BJ (cell line): ENCODE data around the gene TTC23. TPM values are rescaled to one million over a fixed set of nuclear protein-coding genes. Genes with fewer than 3 reads are reported as not detected.

ENCODE experiments used
- CTCF ChIA-PET: fragments of 350-600 bp; formaldehyde crosslinking; extraction: SDS; loops from one replicate; lab custom pipeline; 2021; ENCODE audit warnings: antibody characterized with exemption, inconsistent platforms; lab: Yijun Ruan, JAX
- POLR2A ChIA-PET: fragments of 300-600 bp; sonication (Branson Sonifier 250); formaldehyde crosslinking; extraction: SDS; loops from one replicate; lab custom pipeline; 2021; ENCODE audit warnings: antibody characterized with exemption; lab: Charles Lee
- DNase-seq: peaks from one replicate; pipeline ENCODE4 v3.0.0-alpha.2; 2011; ENCODE audit warnings: low read depth
- H3K27me3 ChIP-seq: 2 replicates; pipeline ENCODE4 v1.6.0; 2011; ENCODE audit warnings: low read length; ENCODE audit not compliant: control insufficient read depth, insufficient read depth
- H3K36me3 ChIP-seq: 2 replicates; pipeline ENCODE4 v1.5.1; 2011; ENCODE audit warnings: low read length; ENCODE audit not compliant: control insufficient read depth, insufficient read depth
- H3K4me3 ChIP-seq: 2 replicates; pipeline ENCODE4 v1.5.1; 2011; ENCODE audit warnings: low read depth, mild to moderate bottlenecking, control low read depth, low read length
- CTCF ChIP-seq: IDR thresholded peaks from 2 replicates; pipeline ENCODE4 v1.5.1; 2011; ENCODE audit warnings: low read depth, mild to moderate bottlenecking, control low read depth, inconsistent platforms, low read length, moderate library complexity; ENCODE audit not compliant: insufficient read depth
- polyA plus RNA-seq: library from polyadenylated mRNA; depleted of rRNA; stranded (reverse); fragments of >200 nt; gene quantifications from 2 replicates; pipeline ENCODE4 v1.2.3, GENCODE V29; 2011

The TTC23 gene
- polyA plus RNA-seq, 1 experiment = 3.6 TPM

DNA sequence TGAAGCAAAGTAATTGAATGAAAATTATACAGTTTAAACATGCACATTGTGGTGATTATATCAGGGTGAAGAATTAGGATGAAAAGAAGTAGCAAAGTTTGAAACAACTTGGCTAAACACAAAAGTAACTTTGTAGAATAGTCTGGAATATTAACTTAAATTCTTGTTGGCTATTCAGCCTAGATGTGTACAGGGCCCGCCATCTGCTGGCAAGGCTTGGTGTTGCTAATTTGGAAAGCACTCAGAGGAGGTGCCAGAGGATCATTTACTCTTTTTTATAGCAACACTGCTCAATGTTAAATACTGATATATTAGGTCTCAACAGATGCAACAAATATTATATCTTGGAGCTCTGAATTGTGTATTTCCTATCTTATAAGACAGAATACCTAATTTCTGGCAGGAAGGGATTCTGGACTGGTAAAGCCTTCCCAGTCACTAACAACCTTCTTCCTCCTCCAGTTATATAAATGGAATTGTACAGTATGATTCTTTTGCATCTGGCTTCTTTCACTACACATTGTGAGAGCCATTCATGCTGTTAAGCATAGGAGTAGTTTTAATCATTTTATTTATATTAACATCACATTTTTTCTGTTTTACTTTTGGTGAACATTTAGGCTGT, 36.1 kb downstream of the TTC23 start:
- H3K4me3 ChIP-seq = no peak overlapping the region
- POLR2A ChIA-PET = no interaction called here
- no peaks in the 10 kb centered on the region for H3K27me3 ChIP-seq
- peak; percentile 5 for DNase-seq
- CTCF ChIA-PET = interaction anchor here (0.6 to 9.7 kb wide), 19 partner anchors 9 to 1217 kb away, joined by 3 to 142 read pairs (median 4); partner anchors contain the start of gene SYNM
- TF ChIP-seq CTCF = peak; percentile 92
- H3K36me3 ChIP-seq = no peaks in the 10 kb centered on the region; the same call in 1 of the 2 replicates

GRCh38 chr15:99212406-99212805, 37.0 kb downstream of the TTC23 start:
- Histone ChIP-seq H3K4me3 (no peak overlapping the region), H3K27me3 (no peaks in the 10 kb centered on the region), H3K36me3 (no peaks in the 10 kb centered on the region)
- no peak for TF ChIP-seq CTCF
- CTCF ChIA-PET = interaction anchor here (0.6 to 9.7 kb wide), 11 partner anchors 10 to 1216 kb away, joined by 3 to 142 read pairs (median 4); partner anchors contain the start of gene SYNM
- no peak for DNase-seq
- POLR2A ChIA-PET = no interaction called here

GRCh38 chr15:99211926-99212325, 37.5 kb downstream of the TTC23 start:
- CTCF ChIA-PET = interaction anchor here (0.6 to 9.7 kb wide), 4 partner anchors 106 to 691 kb away, joined by 3 to 142 read pairs (median 16); partner anchors contain the start of gene SYNM
- TF ChIP-seq CTCF = no peak
- POLR2A ChIA-PET = no interaction called here
- no peaks in the 10 kb centered on the region for H3K36me3 ChIP-seq
- no peaks in the 10 kb centered on the region for H3K27me3 ChIP-seq
- no peak overlapping the region for H3K4me3 ChIP-seq
- no peak for DNase-seq

GRCh38 chr15:99210334-99210733, 39.0 kb downstream of the TTC23 start:
- no peak overlapping the region for H3K4me3 ChIP-seq
- DNase-seq = no peak
- H3K36me3 ChIP-seq = no peaks in the 10 kb centered on the region
- POLR2A ChIA-PET = no interaction called here
- CTCF ChIA-PET = interaction anchor here (0.6 to 9.7 kb wide), 5 partner anchors 9 to 110 kb away, joined by 3 to 142 read pairs (median 3); partner anchors contain the start of gene SYNM
- no peak for TF ChIP-seq CTCF
- no peaks in the 10 kb centered on the region for H3K27me3 ChIP-seq

- ChIA-PET POLR2A (no interaction called here), CTCF (interaction anchor here (4.8 to 9.7 kb wide), 2 partner anchors 103 to 109 kb away, joined by 28 to 142 read pairs; partner anchors contain the start of gene SYNM)
- no peaks in the 10 kb centered on the region for H3K27me3 ChIP-seq
- H3K4me3 ChIP-seq = no peak overlapping the region
- no peak for DNase-seq
- no peak for TF ChIP-seq CTCF
- H3K36me3 ChIP-seq = no peaks in the 10 kb centered on the region
These were observed 40.1 kb downstream of the TTC23 start for GRCh38 chr15:99209326-99209725.
